HEK293 (cell line): Measurements from ENCODE around the gene MS4A15.

Experiments used
- CTCF ChIA-PET: fragments of 350-600 bp; formaldehyde crosslinking; extraction: SDS; loops from one replicate; lab custom pipeline; 2021; ENCODE audit warnings: antibody characterized with exemption; lab: Yijun Ruan, JAX
- POLR2A ChIA-PET: fragments of 300-600 bp; formaldehyde crosslinking; extraction: SDS; loops from one replicate; lab custom pipeline; 2020; ENCODE audit warnings: antibody characterized with exemption, inconsistent platforms; lab: Yijun Ruan, JAX
- H3K27ac ChIP-seq: fragments of 200-500 bp; sonication (Bioruptor generic); 2 replicates; pipeline ENCODE4 v1.5.1; 2014; ENCODE audit warnings: low read depth, low read length, control low read depth, inconsistent platforms; ENCODE audit errors: extremely low read depth
- H3K36me3 ChIP-seq, 2 experiments: fragments of 200-500 bp in 1 of 2; sonication (Bioruptor generic) in 1 of 2; 1 replicate in 1 of 2; 2 replicates in 1 of 2; pipeline ENCODE4 v1.5.1; 2014 to 2017; ENCODE audit warnings: inconsistent platforms in 2 of 2, low read length in 2 of 2; ENCODE audit not compliant: control insufficient read depth in 2 of 2, insufficient read depth in 1 of 2
- H3K4me1 ChIP-seq: fragments of 200-500 bp; sonication (Bioruptor generic); 2 replicates; pipeline ENCODE4 v1.5.1; 2014; ENCODE audit warnings: mild to moderate bottlenecking, low read length, inconsistent platforms; ENCODE audit not compliant: control insufficient read depth, insufficient read depth
- H3K4me3 ChIP-seq: 2 replicates; pipeline ENCODE4 v1.5.1; 2011; ENCODE audit warnings: low read depth, mild to moderate bottlenecking, control low read depth, low read length, moderate library complexity
- H3K9me3 ChIP-seq: fragments of 200-500 bp; sonication (Bioruptor generic); 2 replicates; pipeline ENCODE4 v1.5.1; 2014; ENCODE audit warnings: low read depth, low read length, inconsistent platforms; ENCODE audit not compliant: control insufficient read depth, insufficient read depth
- BCL11B ChIP-seq: fragments of 450-650 bp; formaldehyde crosslinking; IDR thresholded peaks from 2 replicates; pipeline ENCODE4 v1.5.1; 2016; ENCODE audit warnings: low read depth, missing biosample characterization, missing genetic modification characterization
- FEZF1 ChIP-seq: fragments of 450-650 bp; formaldehyde crosslinking; IDR thresholded peaks from 2 replicates; pipeline ENCODE4 v1.5.1; 2016; ENCODE audit warnings: missing biosample characterization, missing genetic modification characterization
- HOXC10 ChIP-seq: sonication (generic); formaldehyde crosslinking; IDR thresholded peaks from 2 replicates; pipeline ENCODE4 v1.8.1; 2023; ENCODE audit warnings: mild to moderate bottlenecking, missing genetic modification reagents
- KLF1 ChIP-seq: fragments of 450-650 bp; formaldehyde crosslinking; IDR thresholded peaks from 2 replicates; pipeline ENCODE4 v1.5.1; 2016; ENCODE audit warnings: missing biosample characterization, missing genetic modification characterization
- OVOL3 ChIP-seq: fragments of 450-650 bp; formaldehyde crosslinking; IDR thresholded peaks from 2 replicates; pipeline ENCODE4 v1.5.1; 2016; ENCODE audit warnings: missing biosample characterization, missing genetic modification characterization
- SETDB1 ChIP-seq: IDR thresholded peaks from one replicate; pipeline ENCODE4 v1.6.1; 2017; ENCODE audit warnings: mild to moderate bottlenecking, low read length, moderate library complexity, mixed read lengths; ENCODE audit not compliant: insufficient read length
- ZFHX2 ChIP-seq: fragments of 450-650 bp; formaldehyde crosslinking; conservative IDR thresholded peaks from 2 replicates; pipeline ENCODE4 v1.5.1; 2016; ENCODE audit warnings: missing biosample characterization, missing genetic modification characterization
- ZIC2 ChIP-seq: fragments of 450-650 bp; formaldehyde crosslinking; IDR thresholded peaks from 2 replicates; pipeline ENCODE4 v1.5.1; 2016; ENCODE audit warnings: missing biosample characterization, missing genetic modification characterization
- ZNF114 ChIP-seq: fragments of 450-650 bp; formaldehyde crosslinking; IDR thresholded peaks from 2 replicates; pipeline ENCODE4 v1.5.0; 2017; ENCODE audit warnings: missing biosample characterization, missing genetic modification characterization
- ZNF140 ChIP-seq: fragments of 450-650 bp; formaldehyde crosslinking; IDR thresholded peaks from 2 replicates; pipeline ENCODE4 v1.5.1; 2016; ENCODE audit warnings: missing biosample characterization, missing genetic modification characterization
- ZNF2 ChIP-seq: fragments of 450-650 bp; formaldehyde crosslinking; IDR thresholded peaks from 2 replicates; pipeline ENCODE4 v1.5.1; 2016; ENCODE audit warnings: missing biosample characterization, missing genetic modification characterization
- ZNF221 ChIP-seq: fragments of 450-650 bp; formaldehyde crosslinking; IDR thresholded peaks from 2 replicates; pipeline ENCODE4 v1.5.1; 2017; ENCODE audit warnings: missing biosample characterization, missing genetic modification characterization, borderline replicate concordance
- ZNF23 ChIP-seq: fragments of 450-650 bp; formaldehyde crosslinking; IDR thresholded peaks from 2 replicates; pipeline ENCODE4 v1.5.1; 2016; ENCODE audit warnings: missing biosample characterization, missing genetic modification characterization, borderline replicate concordance
- ZNF24 ChIP-seq: fragments of 450-650 bp; formaldehyde crosslinking; IDR thresholded peaks from 2 replicates; pipeline ENCODE4 v1.5.1; 2016; ENCODE audit warnings: missing biosample characterization, missing genetic modification characterization
- ZNF354C ChIP-seq: fragments of 450-650 bp; formaldehyde crosslinking; IDR thresholded peaks from 2 replicates; pipeline ENCODE4 v1.5.1; 2016; ENCODE audit warnings: missing biosample characterization, missing genetic modification characterization, low read depth, borderline replicate concordance
- ZNF394 ChIP-seq: fragments of 450-650 bp; formaldehyde crosslinking; IDR thresholded peaks from 2 replicates; pipeline ENCODE4 v1.5.1; 2016; ENCODE audit warnings: missing biosample characterization, missing genetic modification characterization, mild to moderate bottlenecking, moderate library complexity, borderline replicate concordance
- ZNF585B ChIP-seq: fragments of 450-650 bp; formaldehyde crosslinking; IDR thresholded peaks from 2 replicates; pipeline ENCODE4 v1.5.1; 2016; ENCODE audit warnings: missing biosample characterization, missing genetic modification characterization
- ZNF600 ChIP-seq: fragments of 450-650 bp; formaldehyde crosslinking; IDR thresholded peaks from 2 replicates; pipeline ENCODE4 v1.5.1; 2016; ENCODE audit warnings: missing biosample characterization, missing genetic modification characterization
- ZNF654 ChIP-seq: fragments of 450-650 bp; formaldehyde crosslinking; IDR thresholded peaks from 2 replicates; pipeline ENCODE4 v1.5.1; 2016; ENCODE audit warnings: low read depth, missing biosample characterization, missing genetic modification characterization
- ZNF664 ChIP-seq: fragments of 450-650 bp; formaldehyde crosslinking; IDR thresholded peaks from 2 replicates; pipeline ENCODE4 v1.5.1; 2016; ENCODE audit warnings: missing biosample characterization, missing genetic modification characterization
- ZNF701 ChIP-seq: fragments of 450-650 bp; formaldehyde crosslinking; IDR thresholded peaks from 2 replicates; pipeline ENCODE4 v1.5.1; 2016; ENCODE audit warnings: missing biosample characterization, missing genetic modification characterization
- ZNF777 ChIP-seq: fragments of 450-650 bp; formaldehyde crosslinking; IDR thresholded peaks from 2 replicates; pipeline ENCODE4 v1.5.1; 2017; ENCODE audit warnings: missing biosample characterization, missing genetic modification characterization, borderline replicate concordance
- ZNF785 ChIP-seq: fragments of 450-650 bp; formaldehyde crosslinking; IDR thresholded peaks from 2 replicates; pipeline ENCODE4 v1.5.1; 2016; ENCODE audit warnings: missing biosample characterization, missing genetic modification characterization
- ZSCAN30 ChIP-seq: fragments of 450-650 bp; IDR thresholded peaks from 2 replicates; pipeline ENCODE4 v1.5.1; 2018; ENCODE audit warnings: missing biosample characterization, mild to moderate bottlenecking, missing genetic modification characterization, moderate library complexity
- TF ChIP-seq, protein P1 (sequence below): fragments of 450-650 bp; formaldehyde crosslinking; IDR thresholded peaks from 2 replicates; pipeline ENCODE4 v1.5.1; 2016; ENCODE audit warnings: missing biosample characterization, missing genetic modification characterization
- TF ChIP-seq, protein P2 (sequence below): fragments of 450-650 bp; formaldehyde crosslinking; IDR thresholded peaks from 2 replicates; pipeline ENCODE4 v1.5.1; 2017; ENCODE audit warnings: missing biosample characterization, missing genetic modification characterization
- TF ChIP-seq, protein P3 (sequence below): fragments of 450-650 bp; IDR thresholded peaks from 2 replicates; pipeline ENCODE4 v1.5.1; 2018; ENCODE audit warnings: missing biosample characterization, mild to moderate bottlenecking, missing genetic modification characterization

Gene MS4A15

DNA sequence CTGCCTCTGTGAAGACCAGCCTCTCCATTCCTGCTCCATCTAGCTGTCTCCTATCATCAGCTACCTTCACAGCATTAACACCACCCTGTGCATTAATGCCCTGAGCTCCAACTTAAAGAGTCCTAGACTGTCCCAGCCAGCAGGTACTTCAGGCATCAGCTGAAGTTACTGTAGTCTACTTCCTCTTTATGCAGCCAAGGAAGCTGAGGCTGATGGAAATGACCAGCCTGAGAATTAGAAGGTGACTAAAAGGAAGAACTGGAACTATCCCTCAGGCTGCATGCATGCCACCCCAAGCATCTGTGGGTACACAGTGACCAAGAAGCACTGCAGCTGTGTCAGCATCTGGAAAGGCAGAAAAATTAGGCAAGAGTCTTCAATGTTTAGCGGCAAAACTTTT lies 56.7 kb downstream of the MS4A15 start (continued):
- TF ChIP-seq ZNF600 (tag by site-specific recombination) (no peak), FEZF1 (tag by site-specific recombination) (no peak), ZNF585B (tag by site-specific recombination) (no peak), ZSCAN30 (no peak)

DNA sequence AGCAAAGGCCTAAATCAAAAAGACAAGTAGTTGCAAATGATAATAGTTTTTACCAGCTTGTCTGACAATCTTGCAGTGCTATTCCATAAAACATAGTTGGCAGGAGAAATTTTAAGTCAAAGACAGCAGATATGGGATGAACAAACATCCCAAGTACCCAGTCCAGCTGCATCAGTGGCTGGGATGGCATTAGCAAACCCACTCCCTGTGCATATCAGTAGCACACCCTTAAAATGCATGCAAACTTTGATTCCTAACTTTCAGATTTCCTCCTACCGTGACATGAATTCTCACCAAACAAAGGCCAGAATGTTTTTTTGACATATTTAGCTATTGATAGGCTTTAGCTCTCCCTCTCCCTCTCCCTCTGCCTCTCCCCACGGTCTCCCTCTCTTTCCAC lies 57.4 kb downstream of the MS4A15 start:
- CTCF ChIA-PET, result interaction anchor here (0.8 kb wide), 1 partner anchor 18 kb away, joined by 3 read pairs; no protein-coding TSS in a partner anchor
- no peak for TF ChIP-seq ZNF114 (tag by site-specific recombination)
- TF ChIP-seq, protein P1, sequence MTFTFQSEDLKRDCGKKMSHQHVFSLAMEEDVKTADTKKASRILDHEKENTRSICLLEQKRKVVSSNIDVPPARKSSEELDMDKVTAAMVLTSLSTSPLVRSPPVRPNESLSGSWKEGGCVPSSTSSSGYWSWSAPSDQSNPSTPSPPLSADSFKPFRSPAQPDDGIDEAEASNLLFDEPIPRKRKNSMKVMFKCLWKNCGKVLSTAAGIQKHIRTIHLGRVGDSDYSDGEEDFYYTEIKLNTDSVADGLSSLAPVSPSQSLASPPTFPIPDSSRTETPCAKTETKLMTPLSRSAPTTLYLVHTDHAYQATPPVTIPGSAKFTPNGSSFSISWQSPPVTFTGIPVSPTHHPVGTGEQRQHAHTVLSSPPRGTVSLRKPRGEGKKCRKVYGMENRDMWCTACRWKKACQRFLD, result no peak
- no peak for TF ChIP-seq ZNF785 (tag by site-specific recombination)
- TF ChIP-seq ZNF394 (tag by site-specific recombination), result no peak
- TF ChIP-seq ZIC2 (tag by site-specific recombination), result no peak
- TF ChIP-seq ZNF701 (tag by site-specific recombination), result no peak
- no peak for TF ChIP-seq ZNF23 (tag by site-specific recombination)
- no peak for TF ChIP-seq KLF1 (tag by site-specific recombination)
- TF ChIP-seq ZFHX2, result no peak
- no peak for TF ChIP-seq HOXC10 (CRISPR knock-in tag)
- no peak for TF ChIP-seq ZNF777 (tag by site-specific recombination)
- no peak for TF ChIP-seq ZNF664 (tag by site-specific recombination)
- no peak for TF ChIP-seq ZNF654
- no peak for TF ChIP-seq BCL11B (tag by site-specific recombination)
- TF ChIP-seq ZNF24 (tag by site-specific recombination), result no peak
- TF ChIP-seq OVOL3 (tag by site-specific recombination), result no peak
- Histone ChIP-seq H3K9me3 (no peaks in the 10 kb centered on the region; the same call in 1 of the 2 replicates), H3K36me3 (no peaks in the 10 kb centered on the region), H3K27ac (no peak overlapping the region), H3K4me1 (no peaks in the 10 kb centered on the region), H3K4me3 (no peak overlapping the region)
- POLR2A ChIA-PET, result no interaction called here

DNA sequence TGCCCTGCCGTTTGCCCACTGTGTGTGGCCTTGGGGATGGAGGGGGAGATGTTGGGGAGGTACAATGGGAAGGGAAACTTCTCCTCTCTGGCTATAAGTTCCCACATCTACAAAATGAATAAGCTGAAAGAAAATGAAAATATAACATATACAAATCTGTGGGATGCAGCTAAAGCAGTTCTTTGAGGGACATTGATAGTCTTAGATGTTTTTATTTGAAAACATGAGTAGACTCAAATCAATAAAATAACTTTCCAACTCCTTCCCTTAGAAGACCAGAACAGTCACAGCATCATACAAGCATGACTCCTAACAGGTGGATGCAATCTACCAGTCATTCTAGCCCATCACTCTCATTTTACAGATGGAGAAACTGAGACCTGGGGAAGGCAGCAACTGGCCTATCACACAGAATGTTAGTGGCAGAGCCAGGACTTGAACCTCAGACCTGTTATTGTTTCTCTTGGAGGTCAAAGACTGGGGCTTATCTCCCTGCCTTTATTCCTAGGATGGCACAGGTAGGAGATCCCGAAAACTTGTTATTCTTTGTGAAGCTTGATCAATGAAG lies 60.0 kb downstream of the MS4A15 start:
- Histone ChIP-seq H3K27ac (no peak overlapping the region), H3K36me3 (no peaks in the 10 kb centered on the region), H3K4me3 (no peak overlapping the region)
- TF ChIP-seq ZNF2 (tag by site-specific recombination) (no peak), SETDB1 (peak; percentile 79), ZNF354C (tag by site-specific recombination) (no peak), ZNF140 (tag by site-specific recombination) (no peak), ZNF221 (tag by site-specific recombination) (no peak)
- TF ChIP-seq, protein P2, sequence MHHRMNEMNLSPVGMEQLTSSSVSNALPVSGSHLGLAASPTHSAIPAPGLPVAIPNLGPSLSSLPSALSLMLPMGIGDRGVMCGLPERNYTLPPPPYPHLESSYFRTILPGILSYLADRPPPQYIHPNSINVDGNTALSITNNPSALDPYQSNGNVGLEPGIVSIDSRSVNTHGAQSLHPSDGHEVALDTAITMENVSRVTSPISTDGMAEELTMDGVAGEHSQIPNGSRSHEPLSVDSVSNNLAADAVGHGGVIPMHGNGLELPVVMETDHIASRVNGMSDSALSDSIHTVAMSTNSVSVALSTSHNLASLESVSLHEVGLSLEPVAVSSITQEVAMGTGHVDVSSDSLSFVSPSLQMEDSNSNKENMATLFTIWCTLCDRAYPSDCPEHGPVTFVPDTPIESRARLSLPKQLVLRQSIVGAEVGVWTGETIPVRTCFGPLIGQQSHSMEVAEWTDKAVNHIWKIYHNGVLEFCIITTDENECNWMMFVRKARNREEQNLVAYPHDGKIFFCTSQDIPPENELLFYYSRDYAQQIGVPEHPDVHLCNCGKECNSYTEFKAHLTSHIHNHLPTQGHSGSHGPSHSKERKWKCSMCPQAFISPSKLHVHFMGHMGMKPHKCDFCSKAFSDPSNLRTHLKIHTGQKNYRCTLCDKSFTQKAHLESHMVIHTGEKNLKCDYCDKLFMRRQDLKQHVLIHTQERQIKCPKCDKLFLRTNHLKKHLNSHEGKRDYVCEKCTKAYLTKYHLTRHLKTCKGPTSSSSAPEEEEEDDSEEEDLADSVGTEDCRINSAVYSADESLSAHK (tag by site-specific recombination), result no peak
- TF ChIP-seq, protein P3, sequence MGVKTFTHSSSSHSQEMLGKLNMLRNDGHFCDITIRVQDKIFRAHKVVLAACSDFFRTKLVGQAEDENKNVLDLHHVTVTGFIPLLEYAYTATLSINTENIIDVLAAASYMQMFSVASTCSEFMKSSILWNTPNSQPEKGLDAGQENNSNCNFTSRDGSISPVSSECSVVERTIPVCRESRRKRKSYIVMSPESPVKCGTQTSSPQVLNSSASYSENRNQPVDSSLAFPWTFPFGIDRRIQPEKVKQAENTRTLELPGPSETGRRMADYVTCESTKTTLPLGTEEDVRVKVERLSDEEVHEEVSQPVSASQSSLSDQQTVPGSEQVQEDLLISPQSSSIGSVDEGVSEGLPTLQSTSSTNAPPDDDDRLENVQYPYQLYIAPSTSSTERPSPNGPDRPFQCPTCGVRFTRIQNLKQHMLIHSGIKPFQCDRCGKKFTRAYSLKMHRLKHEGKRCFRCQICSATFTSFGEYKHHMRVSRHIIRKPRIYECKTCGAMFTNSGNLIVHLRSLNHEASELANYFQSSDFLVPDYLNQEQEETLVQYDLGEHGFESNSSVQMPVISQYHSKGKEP (tag by site-specific recombination), result no peak
- TF ChIP-seq, all 188 proteins: peak for 1
- no peaks in the 10 kb centered on the region for H3K4me1 ChIP-seq
- ChIA-PET CTCF (interaction anchor here (0.7 to 1.9 kb wide), 2 partner anchors 14 to 110 kb away, joined by 3 to 6 read pairs; no protein-coding TSS in a partner anchor), POLR2A (no interaction called here)
- no peaks in the 10 kb centered on the region; the same call in 1 of the 2 replicates for H3K9me3 ChIP-seq
